Iris pigment epithelial cell (primary cell): ENCODE results near the gene RIMBP2.

ENCODE experiments used
- DNase-seq: peaks from one replicate; pipeline ENCODE4 v3.0.0-alpha.2; 2011; ENCODE audit warnings: low read depth

Gene RIMBP2

GRCh38 chr12:130483616-130484180 is 232.4 kb downstream of the RIMBP2 start:
- DNase-seq: no peak

- DNase-seq: no peak
These were observed 233.7 kb downstream of the RIMBP2 start for GRCh38 chr12:130482448-130482847.

- no peak for DNase-seq
These were observed 234.7 kb downstream of the RIMBP2 start for GRCh38 chr12:130481392-130481879.

- DNase-seq: no peak
These were observed 235.2 kb downstream of the RIMBP2 start for GRCh38 chr12:130480887-130481286.

GRCh38 chr12:130480231-130480630 is 235.9 kb downstream of the RIMBP2 start:
- DNase-seq: no peak

- no peak for DNase-seq
These were observed 236.5 kb downstream of the RIMBP2 start for GRCh38 chr12:130479401-130480125.

- DNase-seq: no peak
These were observed 237.3 kb downstream of the RIMBP2 start for GRCh38 chr12:130478786-130479185.

- DNase-seq: no peak
These were observed 238.4 kb downstream of the RIMBP2 start for GRCh38 chr12:130477701-130478100.

GRCh38 chr12:130477266-130477665 is 238.8 kb downstream of the RIMBP2 start:
- no peak for DNase-seq

GRCh38 chr12:130476451-130477135 is 239.5 kb downstream of the RIMBP2 start:
- no peak for DNase-seq

GRCh38 chr12:130474599-130475269 is 241.4 kb downstream of the RIMBP2 start:
- DNase-seq: no peak

GRCh38 chr12:130473266-130473665 is 242.8 kb downstream of the RIMBP2 start:
- no peak for DNase-seq

GRCh38 chr12:130470969-130471368 is 245.1 kb downstream of the RIMBP2 start:
- DNase-seq: no peak

GRCh38 chr12:130469552-130469951 is 246.5 kb downstream of the RIMBP2 start:
- DNase-seq: no peak

GRCh38 chr12:130468700-130469245 is 247.3 kb downstream of the RIMBP2 start:
- no peak for DNase-seq

- DNase-seq: no peak
These were observed 247.9 kb downstream of the RIMBP2 start for GRCh38 chr12:130468186-130468585.

GRCh38 chr12:130465626-130466025 is 250.5 kb downstream of the RIMBP2 start:
- no peak for DNase-seq

GRCh38 chr12:130465046-130465445 is 251.1 kb downstream of the RIMBP2 start:
- no peak for DNase-seq

- DNase-seq: no peak
These were observed 252.1 kb downstream of the RIMBP2 start for GRCh38 chr12:130463818-130464670.

- DNase-seq: no peak
These were observed 252.8 kb downstream of the RIMBP2 start for GRCh38 chr12:130463275-130463658.

- no peak for DNase-seq
These were observed 253.4 kb downstream of the RIMBP2 start for GRCh38 chr12:130462558-130463274.
